PC-3 (cell line): Measurements from ENCODE around the gene SKIDA1. TPM values are rescaled to one million over a fixed set of nuclear protein-coding genes. Genes with fewer than 3 reads are reported as not detected.

Experiments used
- ATAC-seq: fragments of 200-7000 bp; cut with Tn5 transposase; 2 replicates; pipeline ENCODE4 v1.9.1; 2020; ENCODE audit warnings: mild to moderate bottlenecking, moderate library complexity
- BruUV-seq: library from RNA; stranded (reverse); fragments of 400-500 nt; replicated peaks from 2 replicates; lab custom pipeline; 2021; lab: Mats Ljungman, UMichigan
- CTCF ChIA-PET: fragments of 300-600 bp; sonication (Branson Sonifier 250); formaldehyde crosslinking; loops from one replicate; lab custom pipeline; 2022; ENCODE audit warnings: antibody characterized with exemption; lab: Charles Lee
- POLR2A ChIA-PET: fragments of 300-600 bp; sonication (Branson Sonifier 250); formaldehyde crosslinking; loops from one replicate; lab custom pipeline; 2022; ENCODE audit warnings: antibody characterized with exemption; ENCODE audit not compliant: unreplicated experiment; lab: Charles Lee
- DNase-seq: peaks from one replicate; pipeline ENCODE4 v3.0.0-alpha.2; 2015
- H2AFZ ChIP-seq: fragments of 300-600 bp; sonication (generic); 2 replicates; pipeline ENCODE4 v1.6.0; 2016; ENCODE audit warnings: antibody characterized with exemption, low read length
- H3F3A ChIP-seq: fragments of 300-600 bp; sonication (generic); one replicate; pipeline ENCODE4 v1.6.0; 2017; ENCODE audit warnings: antibody characterized with exemption, low read length, control low read depth, mild to moderate bottlenecking; ENCODE audit not compliant: unreplicated experiment
- H3K27ac ChIP-seq: fragments of 300-600 bp; sonication (generic); 2 replicates; pipeline ENCODE4 v1.5.1; 2016; ENCODE audit warnings: mild to moderate bottlenecking, low read length
- H3K27me3 ChIP-seq: fragments of 300-600 bp; sonication (generic); 2 replicates; pipeline ENCODE4 v1.6.1; 2016; ENCODE audit warnings: low read length, mixed read lengths
- H3K36me3 ChIP-seq: fragments of 300-600 bp; sonication (generic); 2 replicates; pipeline ENCODE4 v1.6.1; 2016; ENCODE audit warnings: low read depth, mixed run types, low read length, mixed read lengths
- H3K4me1 ChIP-seq: fragments of 300-600 bp; sonication (generic); 2 replicates; pipeline ENCODE4 v1.5.1; 2016; ENCODE audit warnings: low read length; ENCODE audit not compliant: insufficient read depth
- H3K4me2 ChIP-seq: fragments of 300-600 bp; sonication (generic); 2 replicates; pipeline ENCODE4 v1.6.0; 2016; ENCODE audit warnings: low read length
- H3K4me3 ChIP-seq: fragments of 300-600 bp; sonication (generic); 2 replicates; pipeline ENCODE4 v1.5.1; 2016; ENCODE audit warnings: mild to moderate bottlenecking, low read length, mixed read lengths
- H3K79me2 ChIP-seq: fragments of 300-600 bp; sonication (generic); 2 replicates; pipeline ENCODE4 v1.6.1; 2017; ENCODE audit warnings: low read length, mixed read lengths
- H3K9ac ChIP-seq: fragments of 300-600 bp; sonication (generic); 2 replicates; pipeline ENCODE4 v1.6.0; 2016; ENCODE audit warnings: mild to moderate bottlenecking, low read length
- H3K9me2 ChIP-seq: fragments of 300-600 bp; sonication (generic); replicated peaks from 2 replicates; pipeline ENCODE4 v1.6.1; 2016; ENCODE audit warnings: mixed run types, low read length, mixed read lengths
- H3K9me3 ChIP-seq: fragments of 300-600 bp; sonication (generic); 2 replicates; pipeline ENCODE4 v1.6.1; 2016; ENCODE audit warnings: low read length, mixed read lengths
- H4K20me1 ChIP-seq: fragments of 300-600 bp; sonication (generic); 2 replicates; pipeline ENCODE4 v1.6.1; 2016; ENCODE audit warnings: low read length, mixed read lengths
- CTCF ChIP-seq: fragments of 300-600 bp; sonication (generic); conservative IDR thresholded peaks from 2 replicates; pipeline ENCODE4 v1.5.1; 2017; ENCODE audit warnings: antibody characterized with exemption, low read depth, mild to moderate bottlenecking, low read length
- EZH2 ChIP-seq: fragments of 300-600 bp; sonication (generic); IDR thresholded peaks from one replicate; pipeline ENCODE4 v1.6.1; 2017; ENCODE audit warnings: antibody characterized with exemption, mild to moderate bottlenecking, low read length; ENCODE audit not compliant: unreplicated experiment
- EZH2phosphoT487 ChIP-seq: fragments of 300-600 bp; sonication (generic); IDR thresholded peaks from 2 replicates; pipeline ENCODE4 v1.6.1; 2018; ENCODE audit warnings: mild to moderate bottlenecking, antibody characterized with exemption, low read length, borderline replicate concordance
- intact Hi-C: fragments of 100-400 bp; cut with micrococcal nuclease; formaldehyde crosslinking; loops from 2 replicates; pipeline ENCODE4 v1.9.0; 2023
- total RNA-seq: library from RNA; depleted of rRNA; stranded (reverse); fragments of >200 nt; gene quantifications from 2 replicates; pipeline ENCODE4 v1.2.3, GENCODE V29; 2014

SKIDA1 gene
- total RNA-seq, 1 experiment from 2014 or later = 0.26 TPM

DNA sequence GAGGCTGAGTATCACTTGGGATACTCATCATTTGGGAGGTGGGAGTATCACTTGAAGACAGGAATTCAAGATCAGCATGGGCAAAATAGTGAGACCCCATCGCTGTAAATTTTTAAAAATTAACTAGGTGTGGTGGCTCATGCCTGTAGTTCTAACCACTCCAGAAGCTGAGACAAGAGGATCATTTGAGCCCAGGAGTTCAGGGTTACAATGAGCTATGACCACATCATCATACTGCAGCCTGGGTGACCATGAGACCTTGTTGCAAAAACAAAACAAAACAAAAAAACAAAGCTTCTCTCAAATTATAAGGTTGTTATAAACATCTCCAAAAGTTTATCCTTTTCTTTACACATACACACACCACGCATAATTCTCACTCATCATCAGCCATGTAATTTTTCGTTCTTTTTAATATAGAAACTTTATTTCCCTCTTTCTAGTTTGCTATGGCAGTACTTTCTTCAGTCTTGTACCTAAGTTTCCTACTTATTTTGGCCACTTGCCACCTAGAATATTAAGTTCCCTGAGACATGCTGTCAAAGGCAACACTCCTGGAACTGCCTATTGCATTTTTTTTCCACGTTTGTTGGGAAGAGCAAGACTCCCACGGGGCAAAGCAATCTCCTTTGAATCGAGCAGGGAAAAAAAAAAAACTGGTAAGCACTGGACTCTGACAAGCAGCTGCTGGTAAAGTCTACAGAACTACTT, 37.1 kb downstream of the SKIDA1 start:
- H3F3A ChIP-seq = no peaks in the 10 kb centered on the region
- TF ChIP-seq EZH2phosphoT487 = no peak
- TF ChIP-seq EZH2 = no peak
- H3K4me2 ChIP-seq = no peak overlapping the region
- H2AFZ ChIP-seq = no peak overlapping the region
- H3K9me2 ChIP-seq = no peaks in the 10 kb centered on the region
- H3K27me3 ChIP-seq = no peaks in the 10 kb centered on the region
- BruUV-seq = no TSS peak
- no peak overlapping the region for H3K4me3 ChIP-seq
- intact Hi-C loops = no loop called here
- no peaks in the 10 kb centered on the region for H3K36me3 ChIP-seq
- ChIA-PET CTCF (no interaction called here), POLR2A (interaction anchor here (0.5 kb wide), 1 partner anchor 307 kb away, joined by 3 read pairs; no protein-coding TSS in a partner anchor)
- H3K9me3 ChIP-seq = no peaks in the 10 kb centered on the region
- ATAC-seq = no peak
- H3K9ac ChIP-seq = no peak overlapping the region
- H3K79me2 ChIP-seq = no peaks in the 10 kb centered on the region
- H3K27ac ChIP-seq = no peak overlapping the region
- no peaks in the 10 kb centered on the region for H3K4me1 ChIP-seq
- no peaks in the 10 kb centered on the region for H4K20me1 ChIP-seq
- no peak for DNase-seq

GRCh38 chr10:21487416-21488180, 37.9 kb downstream of the SKIDA1 start:
- Histone ChIP-seq H3K27ac (no peak overlapping the region), H3K4me3 (no peak overlapping the region), H3K4me1 (no peaks in the 10 kb centered on the region), H3K9ac (no peak overlapping the region), H3K79me2 (no peaks in the 10 kb centered on the region), H3K27me3 (no peaks in the 10 kb centered on the region), H3K36me3 (no peaks in the 10 kb centered on the region), H3K9me2 (no peaks in the 10 kb centered on the region), H3K9me3 (no peaks in the 10 kb centered on the region), H3F3A (no peaks in the 10 kb centered on the region), H3K4me2 (no peak overlapping the region), H4K20me1 (no peaks in the 10 kb centered on the region), H2AFZ (no peak overlapping the region)
- intact Hi-C loops = no loop called here
- no TSS peak for BruUV-seq
- no peak for DNase-seq
- TF ChIP-seq EZH2 = no peak
- no peak for ATAC-seq
- ChIA-PET POLR2A (interaction anchor here (0.5 kb wide), 1 partner anchor 306 kb away, joined by 3 read pairs; no protein-coding TSS in a partner anchor), CTCF (no interaction called here)

- CTCF ChIA-PET = no interaction called here
Measured at GRCh38 chr10:21482821-21483220, 42.7 kb downstream of the SKIDA1 start.

More at GRCh38 chr10:21482821-21483220, 42.7 kb downstream of the SKIDA1 start:
- no peaks in the 10 kb centered on the region for H3K27me3 ChIP-seq
- BruUV-seq = no TSS peak
- no peaks in the 10 kb centered on the region for H3K36me3 ChIP-seq
- H3K9me2 ChIP-seq = no peaks in the 10 kb centered on the region
- no peak overlapping the region for H3K9ac ChIP-seq
- no peak overlapping the region for H3K4me3 ChIP-seq
- H3K9me3 ChIP-seq = no peaks in the 10 kb centered on the region
- no peaks in the 10 kb centered on the region for H4K20me1 ChIP-seq
- intact Hi-C loops = no loop called here
- H3K79me2 ChIP-seq = no peaks in the 10 kb centered on the region
- no peak for TF ChIP-seq EZH2
- no peak for TF ChIP-seq EZH2phosphoT487
- TF ChIP-seq CTCF = no peak
- no peak for DNase-seq
- no peak overlapping the region for H3K4me2 ChIP-seq
- H3K27ac ChIP-seq = no peak overlapping the region
- no peaks in the 10 kb centered on the region for H3K4me1 ChIP-seq
- H3F3A ChIP-seq = no peaks in the 10 kb centered on the region
- ATAC-seq = no peak
- POLR2A ChIA-PET = no interaction called here
- H2AFZ ChIP-seq = no peak overlapping the region
